Heart left ventricle (tissue), 13 donors: ENCODE measurements around the gene STIP1.

Source experiments
- CTCF ChIP-seq, 12 donors: fragments of 200-600 bp; sonication (generic) in 4 of 12; IDR thresholded peaks; one replicate each; pipeline versions ENCODE4 v1.5.0 to v1.8.0; 2018 to 2022; ENCODE audit warnings: antibody characterized with exemption in 12 of 12, mild to moderate bottlenecking in 5 of 12
- POLR2A ChIP-seq, 2 donors: fragments of 450-650 bp; IDR thresholded peaks; one replicate each; pipeline ENCODE4 v1.6.1; 2017; ENCODE audit warnings: antibody characterized with exemption in 2 of 2, mild to moderate bottlenecking in 2 of 2, moderate library complexity in 2 of 2
- donor health status: ischemic (EF 13 %, LVEDD 7.1; RV severe dilation, severe dysfunction).
- donor health status: DM: no; HTN: yes; CAD: no.
- donor health status: DM: no; HTN: no; CAD: no.
- donor health status: ischemic (EF 25% LVEDD 6.9; RV normal size, moderate dysfunction).
- donor health status: ischemic (EF 25% LVEDD 5.7; RV mildly dilated, moderate dysfunction).
- donor health status: ischemic (EF 35%, LVEDD 5.7; RV mildly dilated, moderate dysfunction).
- donor health status: nonischemic (EF 11% LVEDD 7.7; RV severe dilation, severe dysfunction).
- donor health status: DM: yes; HTN: yes; CAD: no.
- donor health status: PGD.
- donor health status: ischemic (EF 29% LVEDD 5.4; RV normal size, mild dysfunction).
- donor health status: nonischemic (EF 23%, LVEDD 6.1; RV moderate dilation, normal function).

DNA sequence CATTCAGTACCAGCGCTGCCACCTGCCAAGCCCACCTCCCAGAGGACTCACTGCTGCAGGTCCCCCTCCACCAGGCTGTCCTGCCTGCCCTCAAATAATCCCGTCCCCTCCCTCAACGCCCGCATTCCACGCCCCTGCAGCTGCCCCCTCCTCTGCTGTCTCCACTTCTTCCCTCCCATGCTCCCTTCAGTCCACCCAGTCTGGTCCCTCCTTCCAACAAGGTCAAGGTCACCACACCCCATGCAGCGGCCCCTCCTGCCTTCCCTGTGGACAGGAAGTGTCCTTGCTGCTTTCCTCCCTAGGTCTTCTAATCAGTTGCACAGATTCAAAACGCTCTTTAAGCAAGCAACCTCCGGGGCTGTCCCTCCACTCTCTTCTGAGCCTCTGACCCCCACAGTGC lies 32.2 kb upstream of the STIP1 start:
- TF ChIP-seq CTCF (IDR thresholded peaks at IDR 0.05) = no peak
- no peak for TF ChIP-seq POLR2A (IDR thresholded peaks at IDR 0.05)
